Activated CD4-positive, alpha-beta T cell treated with anti-CD3 and anti-CD28 coated beads, Interleukin-10, Interleukin-2, amounts not matched to agents 100 ng/mL and 50 ng/mL, durations not matched to agents 16 hours and 8 hours (primary cell): ENCODE results near the gene SSH2.

ENCODE experiments used
- DNase-seq: peaks from one replicate; pipeline ENCODE4 v3.0.0-alpha.2; 2020

The SSH2 gene

GRCh38 chr17:29776026-29776425, 154.0 kb downstream of the SSH2 start:
- DNase-seq, result no peak

- DNase-seq, result no peak
Measured at GRCh38 chr17:29772981-29773380, 157.0 kb downstream of the SSH2 start.

GRCh38 chr17:29771546-29771945, 158.5 kb downstream of the SSH2 start:
- no peak for DNase-seq

GRCh38 chr17:29769225-29769624, 160.8 kb downstream of the SSH2 start:
- no peak for DNase-seq

- DNase-seq, result no peak
Measured at GRCh38 chr17:29766796-29767327, 163.2 kb downstream of the SSH2 start.

GRCh38 chr17:29764748-29765147, 165.3 kb downstream of the SSH2 start:
- no peak for DNase-seq

GRCh38 chr17:29764217-29764616, 165.8 kb downstream of the SSH2 start:
- no peak for DNase-seq

- no peak for DNase-seq
Measured at GRCh38 chr17:29763273-29763672, 166.8 kb downstream of the SSH2 start.

- DNase-seq, result peak; percentile 96
Measured at GRCh38 chr17:29761040-29761761, 168.8 kb downstream of the SSH2 start.

- DNase-seq, result peak; percentile 81
Measured at GRCh38 chr17:29760279-29761039, 169.6 kb downstream of the SSH2 start.

- DNase-seq, result peak; percentile 8
Measured at GRCh38 chr17:29758255-29758654, 171.8 kb downstream of the SSH2 start.

GRCh38 chr17:29757788-29758187, 172.2 kb downstream of the SSH2 start:
- no peak for DNase-seq

- DNase-seq, result peak; percentile 15
Measured at GRCh38 chr17:29753845-29754439, 176.1 kb downstream of the SSH2 start.

GRCh38 chr17:29749045-29749825, 180.8 kb downstream of the SSH2 start:
- DNase-seq, result no peak

- DNase-seq, result no peak
Measured at GRCh38 chr17:29748400-29748799, 181.6 kb downstream of the SSH2 start.

- no peak for DNase-seq
Measured at GRCh38 chr17:29747660-29748059, 182.4 kb downstream of the SSH2 start.

GRCh38 chr17:29746669-29747068, 183.4 kb downstream of the SSH2 start:
- no peak for DNase-seq

GRCh38 chr17:29744121-29744520, 185.9 kb downstream of the SSH2 start:
- DNase-seq, result no peak

GRCh38 chr17:29742210-29742513, 187.9 kb downstream of the SSH2 start:
- DNase-seq, result no peak

GRCh38 chr17:29740017-29740416, 190.0 kb downstream of the SSH2 start:
- DNase-seq, result no peak

- DNase-seq, result no peak
Measured at GRCh38 chr17:29734640-29735039, 195.4 kb downstream of the SSH2 start.

GRCh38 chr17:29733166-29733565, 196.9 kb downstream of the SSH2 start:
- DNase-seq, result no peak

- no peak for DNase-seq
Measured at GRCh38 chr17:29732613-29733012, 197.4 kb downstream of the SSH2 start.
